Testis (tissue), 2 donors: Measurements from ENCODE around the gene GINS3.

Experiments used
- CTCF ChIP-seq, 3 experiments: fragments of 450-650 bp in 2 of 3; fragments of 200-600 bp in 1 of 3; sonication (generic) in 1 of 3; IDR thresholded peaks; one replicate each; pipeline ENCODE4 v1.5.1; 2016 to 2019; ENCODE audit warnings: antibody characterized with exemption in 3 of 3, mild to moderate bottlenecking in 2 of 3, moderate library complexity in 1 of 3
- POLR2A ChIP-seq: fragments of 450-650 bp; IDR thresholded peaks from one replicate; pipeline ENCODE4 v1.6.1; 2017; ENCODE audit warnings: antibody characterized with exemption, mild to moderate bottlenecking, moderate library complexity

GRCh38 chr16:58443783-58444182 is 51.5 kb downstream of the GINS3 start:
- TF ChIP-seq CTCF (IDR thresholded peaks at IDR 0.05) (no peak), POLR2A (no peak)
